K562 (cell line): Measurements from ENCODE around the gene CHN2. TPM values are rescaled to one million over a fixed set of nuclear protein-coding genes. Genes with fewer than 3 reads are reported as not detected.

ENCODE experiments used
- ATAC-seq: fragments of 200-7000 bp; cut with Tn5 transposase; 3 replicates; pipeline ENCODE4 v1.9.1; 2020; ENCODE audit warnings: moderate library complexity
- BruUV-seq: library from RNA; stranded (reverse); fragments of 400-500 nt; replicated peaks from 2 replicates; lab custom pipeline; 2021; lab: Mats Ljungman, UMichigan
- CTCF ChIA-PET: fragments of 300-600 bp; formaldehyde crosslinking; extraction: SDS; loops from one replicate; lab custom pipeline; 2021; ENCODE audit warnings: low intra/inter-chr PET ratio; lab: Yijun Ruan, JAX
- POLR2A ChIA-PET: fragments of 300-600, 350-650 bp; sonication (Branson Sonifier 250); formaldehyde crosslinking; extraction: SDS; loops from one replicate; lab custom pipeline; 2021; ENCODE audit warnings: antibody characterized with exemption, inconsistent platforms; lab: Yijun Ruan, JAX
- DNase-seq, 4 experiments: peaks; one replicate each; pipeline versions ENCODE4 v3.0.0 to v3.0.0-alpha.2; 2011 to 2018; ENCODE audit warnings: low spot score in 3 of 4, mixed read lengths in 3 of 4; ENCODE audit errors: extremely low read depth in 1 of 4
- FAIRE-seq: peaks from 2 replicates; lab custom pipeline; 2011; peaks lifted over from hg19 to GRCh38; lab: Jason Lieb, UNC
- H2AFZ ChIP-seq: 2 replicates; pipeline ENCODE4 v1.6.0; 2011; ENCODE audit warnings: low read depth, low read length, control low read depth, inconsistent platforms
- H3K27ac ChIP-seq: fragments of 200-600 bp; 3 replicates; pipeline ENCODE4 v1.8.0; 2011; ENCODE audit warnings: low read depth, mild to moderate bottlenecking, control low read depth, inconsistent platforms, low read length, moderate library complexity, mixed read lengths; ENCODE audit errors: extremely low read depth
- H3K27me3 ChIP-seq, 2 experiments: fragments of 300-600 bp in 1 of 2; 2 replicates in 1 of 2; 3 replicates in 1 of 2; pipeline versions ENCODE4 v1.6.0 to v1.8.0; 2011; ENCODE audit warnings: inconsistent platforms in 2 of 2, low read length in 2 of 2, mild to moderate bottlenecking in 1 of 2, mixed read lengths in 1 of 2, moderate library complexity in 1 of 2; ENCODE audit not compliant: control insufficient read depth in 2 of 2, insufficient read depth in 2 of 2
- H3K36me3 ChIP-seq: fragments of 300-600 bp; 3 replicates; pipeline ENCODE4 v1.8.0; 2011; ENCODE audit warnings: mild to moderate bottlenecking, low read length, inconsistent platforms; ENCODE audit not compliant: control insufficient read depth, insufficient read depth
- H3K4me1 ChIP-seq, 2 experiments: fragments of 200-600 bp in 1 of 2; replicated peaks in 1 of 2; 2 replicates in 1 of 2; 3 replicates in 1 of 2; pipeline versions ENCODE4 v1.5.1 to v1.8.0; 2011; ENCODE audit warnings: inconsistent platforms in 2 of 2, low read length in 2 of 2, mild to moderate bottlenecking in 1 of 2, mixed read lengths in 1 of 2, moderate library complexity in 1 of 2; ENCODE audit not compliant: control insufficient read depth in 2 of 2, insufficient read depth in 2 of 2
- H3K4me2 ChIP-seq: 2 replicates; pipeline ENCODE4 v1.6.1; 2011; ENCODE audit warnings: low read length, control low read depth, inconsistent platforms, mixed read lengths; ENCODE audit not compliant: insufficient read depth
- H3K4me3 ChIP-seq: fragments of 200-600 bp; sonication (generic), shearing (Covaris generic); 2 replicates; pipeline ENCODE4 v1.5.1; 2016; ENCODE audit warnings: control low read depth, inconsistent platforms
- H3K79me2 ChIP-seq: fragments of 200-600 bp; 3 replicates; pipeline ENCODE4 v1.8.0; 2011; ENCODE audit warnings: low read length, inconsistent platforms; ENCODE audit not compliant: control insufficient read depth, insufficient read depth
- H3K9ac ChIP-seq, 2 experiments: 2 replicates each; pipeline versions ENCODE4 v1.6.0 to v1.6.1; 2011; ENCODE audit warnings: low read depth in 2 of 2, low read length in 2 of 2, control low read depth in 1 of 2, inconsistent platforms in 1 of 2, mild to moderate bottlenecking in 1 of 2, mixed read lengths in 1 of 2; ENCODE audit not compliant: insufficient read depth in 1 of 2
- H3K9me1 ChIP-seq: one replicate; pipeline ENCODE4 v1.6.0; 2011; ENCODE audit warnings: inconsistent platforms, mild to moderate bottlenecking, low read length, moderate library complexity; ENCODE audit not compliant: control insufficient read depth, insufficient read depth
- H3K9me3 ChIP-seq: replicated peaks from 2 replicates; pipeline ENCODE4 v1.5.1; 2011; ENCODE audit warnings: low read depth, low read length, inconsistent platforms; ENCODE audit not compliant: control insufficient read depth, insufficient read depth
- H4K20me1 ChIP-seq: replicated peaks from 2 replicates; pipeline ENCODE4 v1.6.1; 2011; ENCODE audit warnings: low read length, inconsistent platforms, mixed read lengths; ENCODE audit not compliant: control insufficient read depth, insufficient read depth
- BRD9 ChIP-seq: fragments of 450-650 bp; IDR thresholded peaks from 2 replicates; pipeline ENCODE4 v1.6.1; 2018; ENCODE audit warnings: low read depth; ENCODE audit not compliant: partially characterized antibody
- ERF ChIP-seq: fragments of 450-650 bp; formaldehyde crosslinking; IDR thresholded peaks from 2 replicates; pipeline ENCODE4 v1.4.0; 2020; ENCODE audit warnings: mild to moderate bottlenecking, mixed read lengths
- GATA2 ChIP-seq: sonication (generic); formaldehyde crosslinking; IDR thresholded peaks from 2 replicates; pipeline ENCODE4 v1.4.0; 2020; ENCODE audit warnings: mild to moderate bottlenecking, missing genetic modification reagents
- HOMEZ ChIP-seq: fragments of 250-450 bp; sonication (Bioruptor Pico); IDR thresholded peaks from 2 replicates; pipeline ENCODE4 v1.4.0; 2020; ENCODE audit warnings: mild to moderate bottlenecking, moderate library complexity
- PRPF4 ChIP-seq: fragments of 200-400 bp; formaldehyde crosslinking; IDR thresholded peaks from one replicate; pipeline ENCODE4 v1.6.1; 2017; ENCODE audit warnings: low read length, low read depth, mild to moderate bottlenecking; ENCODE audit not compliant: insufficient read depth, poor library complexity, severe bottlenecking
- ZNF408 ChIP-seq: fragments of 250-450 bp; sonication (Bioruptor Pico); IDR thresholded peaks from 2 replicates; pipeline ENCODE4 v1.4.0; 2020; ENCODE audit warnings: low read depth, mild to moderate bottlenecking, moderate library complexity
- ZNF740 ChIP-seq, 3 experiments: fragments of 200-800 bp in 1 of 3; sonication (Bioruptor generic) in 1 of 3; sonication (generic) in 1 of 3; formaldehyde crosslinking in 1 of 3; IDR thresholded peaks; 2 replicates each; pipeline versions ENCODE4 v1.6.1 to v1.8.0; 2016 to 2022; ENCODE audit warnings: mild to moderate bottlenecking in 2 of 3, missing compliant biosample characterization in 2 of 3, missing genetic modification characterization in 2 of 3, missing genetic modification reagents in 1 of 3
- WGBS: fragments of 100-300 bp; shearing (Covaris generic); methylation state at CpG from one replicate; pipeline ENCODE4 v1.1.6; 2016; ENCODE audit warnings: low coverage, mixed read lengths; ENCODE audit not compliant: insufficient coverage; ENCODE audit errors: missing lambda C conversion rate; 5-methylcytosine and 5-hydroxymethylcytosine counted together
- in situ Hi-C: fragments of 300-500 bp; cut with MboI; formaldehyde crosslinking; loops from 4 replicates; pipeline ENCODE4 v1.15.0; 2018; ENCODE audit warnings: inconsistent platforms, mixed read lengths
- intact Hi-C: fragments of 100-400 bp; cut with micrococcal nuclease; formaldehyde crosslinking; loops from 2 replicates; pipeline ENCODE4 v1.14.2; 2022
- polyA plus RNA-seq, 8 experiments: library from polyadenylated mRNA; depleted of rRNA in 4 of 8; stranded (reverse) in 5 of 8; unstranded in 3 of 8; fragments of >200 nt; fragmentation: Nextera tagmentation in 2 of 8; fragmentation: Illumina TruSeq in 1 of 8; extraction: Ambion mirVana in 2 of 8; extraction: Trizol in 1 of 8; gene quantifications; 2 replicates each; pipeline versions ENCODE4 v1.2.1 to v1.2.3, GENCODE V29; 2011 to 2014; ENCODE audit warnings: inconsistent platforms in 1 of 8, missing spikeins in 1 of 8
- total RNA-seq, 7 experiments: library from RNA; depleted of rRNA in 6 of 7; stranded (reverse); fragments of >200 nt in 6 of 7; fragmentation: Illumina TruSeq in 2 of 7; extraction: Trizol in 2 of 7; gene quantifications; 2 replicates each; pipeline versions ENCODE4 v1.2.1 to v1.2.3, GENCODE V29; 2011 to 2021; ENCODE audit warnings: low replicate concordance in 1 of 7
- TF ChIP-seq, protein P1 (sequence below): sonication (generic); formaldehyde crosslinking; IDR thresholded peaks from 2 replicates; pipeline ENCODE4 v1.8.0; 2022; ENCODE audit warnings: mild to moderate bottlenecking, low read depth, missing genetic modification reagents
- TF ChIP-seq, protein P2 (sequence below): fragments of 250-450 bp; sonication (Bioruptor Pico); IDR thresholded peaks from 2 replicates; pipeline ENCODE4 v1.4.0; 2020; ENCODE audit warnings: mild to moderate bottlenecking, moderate library complexity, borderline replicate concordance

The CHN2 gene
- total and polyA plus RNA-seq, 9 of the 15 experiments (the other 6 are each of a cell fraction or from before 2014, with no cell fraction given): 0.12 to 2.1 (median 0.31) TPM; not detected in 1

GRCh38 chr7:29415215-29415614 is 220.6 kb downstream of the CHN2 start:
- CTCF ChIA-PET: no interaction called here
- in situ Hi-C loops: no loop called here

More at GRCh38 chr7:29415215-29415614, 220.6 kb downstream of the CHN2 start:
- H3K4me1 ChIP-seq: no peaks in the 10 kb centered on the region
- no peaks in the 10 kb centered on the region for H3K36me3 ChIP-seq
- H3K4me2 ChIP-seq: no peak overlapping the region
- H3K4me3 ChIP-seq: no peak overlapping the region
- 4% methylated on average over 5 of the region's 5 CpGs for WGBS
- H2AFZ ChIP-seq: no peak overlapping the region
- ATAC-seq: no peak
- no peak for FAIRE-seq
- no peak for DNase-seq
- no peaks in the 10 kb centered on the region for H3K9me3 ChIP-seq
- peaks cover 16 to 47% of the 10 kb centered on the region in 2 experiments; a peak in 3 of 5 replicates for H3K27me3 ChIP-seq
- no peak overlapping the region for H3K9ac ChIP-seq
- H3K27ac ChIP-seq: no peak overlapping the region
- H4K20me1 ChIP-seq: no peaks in the 10 kb centered on the region
- intact Hi-C loops: no loop called here
- POLR2A ChIA-PET: interaction anchor here (0.6 kb wide), 1 partner anchor 509 kb away, joined by 3 read pairs; no protein-coding TSS in a partner anchor
- no TSS peak for BruUV-seq
- no peaks in the 10 kb centered on the region for H3K9me1 ChIP-seq
- H3K79me2 ChIP-seq: no peaks in the 10 kb centered on the region
- TF ChIP-seq GATA2 (CRISPR knock-in tag): no peak
- no peak for TF ChIP-seq HOMEZ (CRISPR knock-in tag)
- TF ChIP-seq, protein P1, sequence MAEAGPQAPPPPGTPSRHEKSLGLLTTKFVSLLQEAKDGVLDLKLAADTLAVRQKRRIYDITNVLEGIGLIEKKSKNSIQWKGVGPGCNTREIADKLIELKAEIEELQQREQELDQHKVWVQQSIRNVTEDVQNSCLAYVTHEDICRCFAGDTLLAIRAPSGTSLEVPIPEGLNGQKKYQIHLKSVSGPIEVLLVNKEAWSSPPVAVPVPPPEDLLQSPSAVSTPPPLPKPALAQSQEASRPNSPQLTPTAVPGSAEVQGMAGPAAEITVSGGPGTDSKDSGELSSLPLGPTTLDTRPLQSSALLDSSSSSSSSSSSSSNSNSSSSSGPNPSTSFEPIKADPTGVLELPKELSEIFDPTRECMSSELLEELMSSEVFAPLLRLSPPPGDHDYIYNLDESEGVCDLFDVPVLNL: no peak
- no peak for TF ChIP-seq ERF (CRISPR knock-in tag)
- TF ChIP-seq, protein P2, sequence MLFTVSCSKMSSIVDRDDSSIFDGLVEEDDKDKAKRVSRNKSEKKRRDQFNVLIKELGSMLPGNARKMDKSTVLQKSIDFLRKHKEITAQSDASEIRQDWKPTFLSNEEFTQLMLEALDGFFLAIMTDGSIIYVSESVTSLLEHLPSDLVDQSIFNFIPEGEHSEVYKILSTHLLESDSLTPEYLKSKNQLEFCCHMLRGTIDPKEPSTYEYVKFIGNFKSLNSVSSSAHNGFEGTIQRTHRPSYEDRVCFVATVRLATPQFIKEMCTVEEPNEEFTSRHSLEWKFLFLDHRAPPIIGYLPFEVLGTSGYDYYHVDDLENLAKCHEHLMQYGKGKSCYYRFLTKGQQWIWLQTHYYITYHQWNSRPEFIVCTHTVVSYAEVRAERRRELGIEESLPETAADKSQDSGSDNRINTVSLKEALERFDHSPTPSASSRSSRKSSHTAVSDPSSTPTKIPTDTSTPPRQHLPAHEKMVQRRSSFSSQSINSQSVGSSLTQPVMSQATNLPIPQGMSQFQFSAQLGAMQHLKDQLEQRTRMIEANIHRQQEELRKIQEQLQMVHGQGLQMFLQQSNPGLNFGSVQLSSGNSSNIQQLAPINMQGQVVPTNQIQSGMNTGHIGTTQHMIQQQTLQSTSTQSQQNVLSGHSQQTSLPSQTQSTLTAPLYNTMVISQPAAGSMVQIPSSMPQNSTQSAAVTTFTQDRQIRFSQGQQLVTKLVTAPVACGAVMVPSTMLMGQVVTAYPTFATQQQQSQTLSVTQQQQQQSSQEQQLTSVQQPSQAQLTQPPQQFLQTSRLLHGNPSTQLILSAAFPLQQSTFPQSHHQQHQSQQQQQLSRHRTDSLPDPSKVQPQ (CRISPR knock-in tag): no peak
- no peak for TF ChIP-seq ZNF740 (CRISPR knock-in tag; IDR thresholded peaks at IDR 0.05)
- TF ChIP-seq ZNF740 (tag; IDR thresholded peaks at IDR 0.05): no peak
- TF ChIP-seq ZNF408: no peak
- no peak for TF ChIP-seq PRPF4
- TF ChIP-seq BRD9: no peak
